ENCODE measurements around the gene SLC23A3. TPM values are rescaled to one million over a fixed set of nuclear protein-coding genes. Genes with fewer than 3 reads are reported as not detected.

The SLC23A3 gene
- total and polyA plus RNA-seq, 9 of the 15 experiments (the other 6 are each of a cell fraction or from before 2014, with no cell fraction given) = 0.06 to 0.64 (median 0.16) TPM

GRCh38 chr2:219176818-219177551 lies 7.2 kb upstream of the SLC23A3 start, which contains the start of gene CNPPD1 (continued):
- TF ChIP-seq ZNF318 (IDR thresholded peaks at IDR 0.05; ENCODE audit: borderline replicate concordance in 1 of 2, low read depth in 1 of 2) = no peak
- TF ChIP-seq SRSF3 (IDR thresholded peaks at IDR 0.05; ENCODE audit: insufficient read depth, low read length) = no peak
- no peak for TF ChIP-seq NCOA1 (IDR thresholded peaks at IDR 0.05; ENCODE audit: low read depth)
- peak; percentile 93 for TF ChIP-seq POLR2G (IDR thresholded peaks at IDR 0.05; ENCODE audit: low read depth, low read length)
- TF ChIP-seq TARDBP (IDR thresholded peaks at IDR 0.05) = no peak
- TF ChIP-seq ZNF592 (IDR thresholded peaks at IDR 0.05) = peak; percentile 85
- TF ChIP-seq MAX (CRISPR knock-in tag; IDR thresholded peaks at IDR 0.05) = peak; percentile 63
- TF ChIP-seq CCNT2 (IDR thresholded peaks at IDR 0.05; ENCODE audit: borderline replicate concordance, extremely low read depth, insufficient read length, low read depth, low read length) = peak; percentile 86
- TF ChIP-seq ATF6 (CRISPR knock-in tag; IDR thresholded peaks at IDR 0.05) = no peak
- peak; percentile 44; the same call in 1 of the 2 replicates for TF ChIP-seq ZNF324 (CRISPR knock-in tag; IDR thresholded peaks at IDR 0.05)
- no peak for TF ChIP-seq ELF4 (CRISPR knock-in tag; IDR thresholded peaks at IDR 0.05)
- no peak for TF ChIP-seq U2AF2 (optimal IDR thresholded peaks at IDR 0.05; ENCODE audit: low read depth, low read length)
